GM13976 (cell line): Measurements from ENCODE around the gene KIF3C.
"Not testable (repeated sequence)": the region's sequence is repeated elsewhere in the genome, so short reads cannot be mapped to it uniquely, and the experiment has no call there.

Source experiments
- DNase-seq: peaks from one replicate; pipeline ENCODE4 v3.0.0; 2012; ENCODE audit warnings: low spot score
- in situ Hi-C: fragments of 300-500 bp; cut with MboI; formaldehyde crosslinking; loops from one replicate; pipeline ENCODE4 v1.12.0; 2022; ENCODE audit warnings: low sequenced_read_pairs, mixed read lengths, inconsistent platforms; ENCODE audit not compliant: unreplicated experiment
- TF ChIP-seq, protein P1 (sequence below): IDR thresholded peaks from 2 replicates; pipeline ENCODE4 v1.5.1; 2012; ENCODE audit warnings: borderline replicate concordance, mild to moderate bottlenecking; ENCODE audit not compliant: insufficient read depth; ENCODE audit errors: extremely low read depth, missing control alignments, control extremely low read depth

KIF3C gene

DNA sequence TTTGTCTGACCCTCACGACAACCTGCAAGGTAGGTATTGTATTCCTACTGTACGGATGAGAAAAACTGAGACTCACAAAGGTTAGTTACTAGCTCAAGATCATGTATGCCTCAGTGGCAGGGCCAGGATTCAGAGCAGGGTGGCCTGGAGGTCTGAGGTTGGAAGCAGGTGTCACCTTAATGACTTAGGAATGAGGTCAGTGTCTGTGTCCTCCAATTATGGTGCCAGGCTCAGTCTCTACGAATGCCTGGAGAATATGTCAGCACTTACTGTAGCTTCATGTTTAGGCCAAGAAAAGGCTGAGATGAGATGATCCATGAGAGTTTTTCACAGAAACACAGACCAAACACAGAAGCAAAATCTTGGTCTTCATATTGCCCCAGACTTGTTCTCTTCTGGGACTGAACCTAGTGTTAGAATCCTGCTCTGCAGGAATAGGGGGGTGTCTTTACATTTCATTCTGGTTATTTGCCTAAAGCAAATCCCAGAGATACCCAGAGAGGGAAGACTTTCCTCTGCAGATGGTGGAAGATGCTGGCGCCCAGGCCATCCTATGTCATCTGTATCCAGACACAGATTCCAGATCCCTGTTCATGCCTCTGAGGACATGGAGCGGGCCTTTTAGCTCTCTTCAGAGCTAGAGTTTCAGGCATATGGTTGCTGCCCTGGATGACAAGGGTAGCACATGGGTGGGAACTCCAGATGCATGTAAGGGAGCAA lies 35.3 kb upstream of the KIF3C start:
- no peak for DNase-seq
- in situ Hi-C loops: no loop called here
- TF ChIP-seq, protein P1, sequence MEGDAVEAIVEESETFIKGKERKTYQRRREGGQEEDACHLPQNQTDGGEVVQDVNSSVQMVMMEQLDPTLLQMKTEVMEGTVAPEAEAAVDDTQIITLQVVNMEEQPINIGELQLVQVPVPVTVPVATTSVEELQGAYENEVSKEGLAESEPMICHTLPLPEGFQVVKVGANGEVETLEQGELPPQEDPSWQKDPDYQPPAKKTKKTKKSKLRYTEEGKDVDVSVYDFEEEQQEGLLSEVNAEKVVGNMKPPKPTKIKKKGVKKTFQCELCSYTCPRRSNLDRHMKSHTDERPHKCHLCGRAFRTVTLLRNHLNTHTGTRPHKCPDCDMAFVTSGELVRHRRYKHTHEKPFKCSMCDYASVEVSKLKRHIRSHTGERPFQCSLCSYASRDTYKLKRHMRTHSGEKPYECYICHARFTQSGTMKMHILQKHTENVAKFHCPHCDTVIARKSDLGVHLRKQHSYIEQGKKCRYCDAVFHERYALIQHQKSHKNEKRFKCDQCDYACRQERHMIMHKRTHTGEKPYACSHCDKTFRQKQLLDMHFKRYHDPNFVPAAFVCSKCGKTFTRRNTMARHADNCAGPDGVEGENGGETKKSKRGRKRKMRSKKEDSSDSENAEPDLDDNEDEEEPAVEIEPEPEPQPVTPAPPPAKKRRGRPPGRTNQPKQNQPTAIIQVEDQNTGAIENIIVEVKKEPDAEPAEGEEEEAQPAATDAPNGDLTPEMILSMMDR: no peak

DNA sequence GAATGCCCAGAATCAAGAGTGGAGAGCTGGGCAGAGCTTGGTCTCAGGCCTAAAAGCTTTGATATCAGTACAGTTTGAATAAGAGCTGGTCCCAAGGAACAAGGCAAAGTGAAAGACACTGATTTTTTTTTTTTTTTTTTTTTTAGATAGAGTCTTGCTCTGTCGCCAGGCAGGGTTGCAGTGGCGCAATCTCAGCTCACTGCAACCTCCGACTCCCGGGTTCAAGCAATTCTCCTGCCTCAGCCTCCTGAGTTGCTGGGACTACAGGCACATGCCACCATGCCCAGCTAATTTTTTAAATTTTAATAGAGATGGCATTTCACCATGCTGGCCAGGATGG lies 34.4 kb upstream of the KIF3C start:
- in situ Hi-C loops, DNase-seq: not testable (repeated sequence)

DNA sequence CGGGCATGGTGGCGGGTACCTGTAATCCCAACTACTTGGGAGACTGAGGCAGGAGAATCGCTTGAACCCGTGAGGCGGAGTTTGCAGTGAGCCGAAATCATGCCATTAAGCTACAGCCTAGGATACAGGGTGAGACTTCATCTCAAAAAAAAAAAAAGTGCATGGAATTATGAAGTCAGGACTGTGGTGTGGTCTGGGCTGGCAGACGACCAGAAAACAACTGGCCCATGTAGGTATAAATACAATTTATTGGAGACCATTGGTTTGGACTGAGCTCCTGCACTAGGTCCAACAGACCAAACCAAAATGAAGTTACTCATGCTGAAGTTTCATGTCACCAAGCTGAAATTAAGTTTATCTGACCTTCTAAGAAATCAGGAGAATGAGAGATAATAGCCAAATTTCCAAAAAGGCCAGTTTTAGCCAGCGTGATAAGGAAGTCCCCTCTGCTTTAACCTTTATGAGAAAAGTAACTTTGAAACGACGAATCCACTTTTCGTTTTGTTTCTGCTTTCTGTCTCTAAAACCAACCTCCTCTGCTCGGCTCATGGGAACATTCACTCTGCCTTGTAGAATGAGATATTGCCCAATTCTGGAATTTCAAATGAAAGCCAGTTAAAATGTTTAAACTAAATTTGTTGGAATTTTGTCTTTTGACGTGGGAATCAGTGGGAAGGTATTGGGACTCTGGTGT lies 33.9 kb upstream of the KIF3C start:
- no peak for DNase-seq
- TF ChIP-seq, protein P1: no peak
- in situ Hi-C loops: no loop called here

DNA sequence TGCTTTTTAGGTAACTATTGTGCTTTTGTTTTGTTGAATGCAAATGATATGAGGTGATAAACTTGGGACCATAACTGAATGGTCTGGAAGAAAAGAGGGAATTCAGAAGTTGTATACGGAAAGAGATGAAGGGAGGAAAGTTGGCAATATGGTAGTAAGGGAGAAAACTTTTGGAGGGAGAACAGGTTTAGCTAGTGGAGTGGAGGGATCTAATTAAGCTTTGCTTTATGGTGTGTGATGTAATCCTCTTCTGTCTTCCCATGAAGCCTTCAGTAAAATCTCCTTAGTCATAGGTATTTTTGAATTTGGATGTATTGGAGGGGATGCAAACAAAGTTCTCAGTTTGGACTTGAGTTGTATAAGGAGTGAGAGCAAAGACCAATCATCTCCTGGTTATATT lies 31.4 kb upstream of the KIF3C start:
- TF ChIP-seq, protein P1: no peak
- no peak for DNase-seq
- in situ Hi-C loops: no loop called here

DNA sequence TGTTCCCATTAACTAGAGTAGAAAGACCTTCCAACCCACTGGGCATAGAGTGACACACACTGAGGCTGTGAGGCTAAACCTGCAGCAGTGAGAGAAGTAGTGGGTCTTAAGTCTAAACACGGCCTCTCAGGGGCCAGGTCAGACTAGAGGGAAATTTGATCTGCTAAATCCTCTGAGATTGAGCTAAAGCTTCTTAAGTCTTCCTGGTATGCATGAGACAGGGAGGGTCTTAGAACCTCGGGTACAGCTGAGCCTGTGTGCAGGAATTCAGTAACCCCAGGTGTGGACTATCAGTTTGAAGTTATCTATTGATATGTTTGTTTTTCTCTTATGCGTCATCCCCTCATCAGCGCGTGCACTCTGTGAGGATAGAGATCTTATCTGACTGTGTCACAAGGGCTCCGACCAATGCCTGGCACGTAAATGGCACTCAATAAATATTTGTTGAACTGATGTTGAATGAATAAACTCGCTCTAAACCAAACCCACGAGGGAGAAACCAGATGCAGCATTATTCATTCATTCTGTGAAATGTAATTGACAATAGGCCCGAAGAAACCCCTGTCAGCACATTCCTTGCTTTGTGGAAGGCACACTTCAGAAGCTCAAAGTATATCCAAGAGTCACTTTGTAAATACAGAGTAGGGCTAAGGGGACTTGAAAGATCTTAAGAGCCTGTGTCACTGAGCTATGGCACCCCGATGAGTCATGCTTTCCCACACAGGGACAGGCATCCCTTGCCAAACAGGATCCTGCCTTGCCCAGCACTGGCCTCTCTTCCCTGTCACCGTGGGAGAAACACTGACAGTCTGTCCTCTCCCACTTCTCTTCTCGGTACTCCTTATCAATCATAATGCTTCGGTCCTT lies 29.9 kb upstream of the KIF3C start:
- TF ChIP-seq, protein P1: no peak

DNA sequence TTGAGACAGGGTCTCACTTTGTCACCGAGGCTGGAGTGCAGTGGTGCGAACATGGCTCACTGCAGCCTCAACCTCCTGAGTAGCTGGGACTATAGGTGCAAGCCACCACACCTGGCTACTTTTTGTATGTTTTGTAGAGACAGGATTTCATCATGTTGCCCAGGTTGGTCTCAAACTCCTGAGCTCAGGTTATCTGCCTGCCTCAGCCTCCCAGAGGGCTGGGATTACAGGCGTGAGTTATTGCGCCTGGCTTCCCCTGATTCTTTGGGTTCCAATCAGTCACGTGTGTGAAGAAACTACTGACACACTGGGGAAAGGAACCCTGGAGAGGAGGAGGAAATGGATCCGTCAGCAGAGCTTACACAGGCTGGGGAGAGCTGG lies 29.3 kb upstream of the KIF3C start:
- in situ Hi-C loops: no loop called here
- DNase-seq: no peak
- TF ChIP-seq, protein P1: no peak

More for the DNA sequence above, 29.9 kb upstream of the KIF3C start:
- in situ Hi-C loops: no loop called here
- no peak for DNase-seq
